Adipocyte (in vitro differentiated cells): Measurements from ENCODE around the gene IGF1R.
A peak's percentile ranks its signal among the peaks of the same experiment; 100 is the strongest.

Experiments used
- DNase-seq: peaks from one replicate; pipeline ENCODE4 v3.0.0-alpha.2; 2015; ENCODE audit warnings: low read depth
- H3K27me3 ChIP-seq: replicated peaks from 2 replicates; pipeline ENCODE4 v1.7.0; 2013; ENCODE audit warnings: mild to moderate bottlenecking, low read length, moderate library complexity; ENCODE audit not compliant: control insufficient read depth, insufficient read depth
- H3K36me3 ChIP-seq: 2 replicates; pipeline ENCODE4 v1.7.0; 2013; ENCODE audit warnings: low read length, mild to moderate bottlenecking, moderate library complexity; ENCODE audit not compliant: control insufficient read depth, insufficient read depth, severe bottlenecking
- H3K4me1 ChIP-seq: 2 replicates; pipeline ENCODE4 v1.7.0; 2013; ENCODE audit warnings: mild to moderate bottlenecking, low read length, moderate library complexity; ENCODE audit not compliant: control insufficient read depth, insufficient read depth
- H3K4me3 ChIP-seq: 2 replicates; pipeline ENCODE4 v1.7.0; 2013; ENCODE audit warnings: mild to moderate bottlenecking, low read length, moderate library complexity
- H3K9ac ChIP-seq: 2 replicates; pipeline ENCODE4 v1.7.0; 2013; ENCODE audit warnings: mild to moderate bottlenecking, low read length, moderate library complexity
- H3K9me3 ChIP-seq: 2 replicates; pipeline ENCODE4 v1.7.0; 2013; ENCODE audit warnings: mild to moderate bottlenecking, low read length, moderate library complexity; ENCODE audit not compliant: control insufficient read depth

The IGF1R gene

DNA sequence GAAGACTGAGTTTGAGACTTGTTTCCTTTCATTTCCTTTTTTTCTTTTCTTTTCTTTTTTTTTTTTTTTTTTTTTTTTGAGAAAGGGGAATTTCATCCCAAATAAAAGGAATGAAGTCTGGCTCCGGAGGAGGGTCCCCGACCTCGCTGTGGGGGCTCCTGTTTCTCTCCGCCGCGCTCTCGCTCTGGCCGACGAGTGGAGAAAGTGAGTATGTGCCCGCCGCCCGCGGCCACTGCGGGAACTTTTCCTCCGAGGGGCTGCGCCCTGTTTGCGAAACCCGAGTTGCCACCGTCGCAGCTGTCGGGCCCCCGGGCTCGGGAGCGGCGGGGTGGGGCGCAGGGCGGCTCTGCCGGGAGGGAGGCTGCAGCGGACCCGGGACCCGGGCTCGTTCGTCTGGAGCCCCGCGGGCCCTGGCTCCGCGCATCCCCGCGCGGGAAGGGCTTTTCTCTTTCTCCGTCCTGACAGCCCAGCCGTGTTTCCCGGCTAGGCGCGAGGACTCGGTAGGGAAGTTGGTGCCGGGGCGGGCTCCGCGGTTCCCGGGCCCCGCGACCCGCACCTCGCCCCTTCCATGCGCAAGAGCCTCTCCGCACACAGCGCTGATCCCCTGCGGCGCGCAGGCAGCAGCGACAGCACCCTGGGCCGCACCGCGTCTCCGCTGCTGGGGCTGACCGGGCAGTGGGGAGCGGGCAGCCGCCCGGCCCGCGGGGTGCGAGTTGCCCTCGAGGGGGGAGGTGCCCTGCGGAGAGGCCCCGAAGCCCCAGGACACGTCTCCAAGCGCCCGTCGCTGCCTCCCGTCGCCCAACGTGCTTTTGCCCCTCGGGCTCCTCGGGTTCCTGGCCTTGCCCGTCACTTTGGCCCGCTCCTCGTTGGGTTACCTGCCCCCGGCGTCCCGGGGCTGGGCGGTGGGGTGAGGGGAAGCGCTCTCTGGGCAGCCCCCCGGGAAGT, 1.4 kb downstream of the IGF1R start:
- H3K27me3 ChIP-seq = peaks cover under 1% of the 10 kb centered on the region
- H3K9ac ChIP-seq = peak overlapping the region; percentile 89
- DNase-seq = peak; percentile 79

DNA sequence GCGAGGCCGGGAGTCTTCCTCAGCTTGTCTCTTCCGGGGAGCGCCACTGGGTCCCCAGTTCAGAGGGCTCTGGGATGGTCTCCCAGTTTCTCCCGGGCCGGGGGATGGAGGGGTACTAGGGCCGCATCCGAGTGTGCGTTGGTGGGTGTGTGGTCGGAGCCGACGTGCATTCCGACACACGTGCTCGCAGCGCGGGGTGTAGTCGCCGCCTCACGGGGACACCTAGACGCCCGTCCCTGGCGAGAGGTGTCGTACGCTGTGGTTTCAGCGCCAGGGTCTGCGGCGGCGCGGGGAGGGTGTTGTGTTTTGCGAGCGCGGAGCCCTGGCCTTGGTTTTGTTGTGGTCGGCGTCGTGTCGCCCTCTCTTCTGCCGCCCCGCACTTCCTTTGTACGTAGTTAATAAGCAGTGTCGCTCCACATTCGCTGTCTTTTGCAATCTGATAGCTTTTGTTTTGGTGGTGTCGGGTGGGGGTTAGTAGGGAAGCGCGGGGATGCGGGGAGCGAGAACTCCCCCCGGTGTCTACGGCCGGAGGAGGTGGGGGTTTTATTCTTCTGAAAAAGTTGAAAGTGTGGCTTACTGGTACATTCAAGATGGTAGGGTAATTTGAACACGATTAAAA, 2.2 kb downstream of the IGF1R start:
- Histone ChIP-seq H3K36me3 (no peaks in the 10 kb centered on the region), H3K4me3 (peak overlapping the region; percentile 90), H3K9me3 (no peaks in the 10 kb centered on the region), H3K27me3 (no peaks in the 10 kb centered on the region), H3K4me1 (peaks cover 17% of the 10 kb centered on the region), H3K9ac (peak overlapping the region; percentile 89)
- DNase-seq = peak; percentile 65

More for the DNA sequence above, 1.4 kb downstream of the IGF1R start:
- Histone ChIP-seq H3K4me1 (peaks cover 17% of the 10 kb centered on the region), H3K9me3 (no peaks in the 10 kb centered on the region), H3K36me3 (no peaks in the 10 kb centered on the region), H3K4me3 (peak overlapping the region; percentile 90)

DNA sequence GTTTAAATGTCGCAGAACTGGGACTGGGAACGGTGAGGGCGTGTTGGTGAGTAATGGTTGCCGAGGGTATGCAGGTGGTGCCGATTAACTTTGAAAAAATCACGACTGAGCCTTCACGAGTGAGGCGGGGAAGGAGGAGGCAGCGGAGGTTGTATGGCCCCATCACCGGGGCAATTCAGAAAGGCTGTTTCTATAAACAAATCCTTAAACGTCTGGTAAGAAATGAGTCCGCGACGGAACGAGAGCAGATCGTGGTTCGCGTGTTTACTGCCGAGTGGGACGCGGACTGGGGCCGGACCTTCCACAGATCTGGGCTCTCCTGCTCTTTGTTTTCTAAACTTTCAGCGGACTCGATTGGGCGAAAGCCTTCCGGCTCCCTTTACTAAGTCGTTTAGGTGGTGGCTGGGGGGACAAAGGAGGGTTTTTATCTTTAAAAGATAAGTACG, 2.7 kb downstream of the IGF1R start:
- Histone ChIP-seq H3K4me1 (peaks cover 17% of the 10 kb centered on the region), H3K9ac (peak overlapping the region; percentile 89), H3K9me3 (no peaks in the 10 kb centered on the region), H3K36me3 (no peaks in the 10 kb centered on the region), H3K4me3 (peak overlapping the region; percentile 90), H3K27me3 (no peaks in the 10 kb centered on the region)
- peak; percentile 75 for DNase-seq

DNA sequence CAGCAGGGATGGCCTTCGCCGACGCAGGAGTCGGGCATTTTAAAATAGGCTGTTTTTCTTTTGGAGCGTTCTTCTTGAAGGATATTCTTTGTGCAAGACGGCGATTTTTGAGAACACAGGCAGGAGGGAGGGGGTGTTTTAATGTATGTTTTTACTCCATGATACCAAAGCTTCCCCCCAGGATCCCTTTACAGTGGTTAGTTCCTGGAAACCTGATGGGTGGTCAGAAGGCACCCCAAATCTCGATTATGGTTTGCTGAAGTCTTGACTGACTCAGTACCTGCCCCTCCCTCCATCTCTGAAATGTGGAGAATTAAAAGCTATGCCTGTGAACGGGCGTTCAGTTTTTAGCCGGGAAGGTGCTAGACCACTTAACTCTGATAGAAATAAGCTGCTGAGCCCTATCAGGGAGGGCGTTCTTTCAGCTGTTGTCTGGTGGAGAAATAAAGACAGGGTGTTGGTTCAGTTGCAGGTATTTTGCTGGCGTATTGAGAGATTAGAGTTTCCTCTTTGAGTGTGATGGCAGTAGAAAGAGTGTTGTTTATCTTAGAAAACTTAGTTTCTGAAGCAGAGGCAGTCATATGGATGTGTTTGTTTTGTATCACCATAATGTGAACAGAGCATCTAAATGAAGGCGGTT, 3.4 kb downstream of the IGF1R start:
- peak overlapping the region; percentile 89 for H3K9ac ChIP-seq
- DNase-seq = peak; percentile 66

GRCh38 chr15:98653686-98654085, 5.3 kb downstream of the IGF1R start:
- H3K9ac ChIP-seq = no peak overlapping the region
- peaks cover 17% of the 10 kb centered on the region for H3K4me1 ChIP-seq
- H3K9me3 ChIP-seq = no peaks in the 10 kb centered on the region
- no peak overlapping the region for H3K4me3 ChIP-seq
- H3K36me3 ChIP-seq = no peaks in the 10 kb centered on the region
- DNase-seq = peak; percentile 71
- no peaks in the 10 kb centered on the region for H3K27me3 ChIP-seq

More for the DNA sequence above, 3.4 kb downstream of the IGF1R start:
- Histone ChIP-seq H3K4me1 (peaks cover 17% of the 10 kb centered on the region), H3K36me3 (no peaks in the 10 kb centered on the region), H3K27me3 (no peaks in the 10 kb centered on the region), H3K4me3 (peak overlapping the region; percentile 90), H3K9me3 (no peaks in the 10 kb centered on the region)

DNA sequence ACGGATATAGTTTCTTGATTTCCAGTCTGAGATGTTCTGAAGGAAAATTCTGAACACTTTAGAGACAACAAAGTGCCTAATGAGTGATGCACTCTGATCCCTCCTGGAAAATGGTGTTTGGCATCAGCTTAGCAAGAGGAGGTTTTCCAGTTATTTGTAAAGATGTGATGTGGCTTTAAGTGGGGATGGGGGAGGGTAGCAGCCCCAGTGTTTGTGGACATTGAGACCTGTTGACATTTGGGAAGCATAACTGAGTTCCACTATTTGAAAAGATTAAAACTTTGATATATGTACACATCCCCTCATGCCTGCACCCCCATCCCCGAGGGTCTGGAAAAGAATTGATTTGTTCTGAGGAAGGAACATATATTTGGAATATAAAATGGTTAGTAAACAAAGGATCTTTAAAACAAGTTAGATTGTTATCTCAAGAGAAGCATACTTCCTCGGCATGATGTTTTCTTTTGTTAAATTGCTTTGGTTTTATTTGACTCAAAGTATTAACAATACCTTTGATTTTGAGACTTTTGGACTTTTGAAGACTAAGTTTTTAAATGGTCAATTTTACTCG, 6.5 kb downstream of the IGF1R start:
- Histone ChIP-seq H3K36me3 (no peaks in the 10 kb centered on the region), H3K4me3 (no peak overlapping the region), H3K9me3 (no peaks in the 10 kb centered on the region), H3K4me1 (peaks cover 22% of the 10 kb centered on the region), H3K27me3 (no peaks in the 10 kb centered on the region), H3K9ac (no peak overlapping the region)
- no peak for DNase-seq

DNA sequence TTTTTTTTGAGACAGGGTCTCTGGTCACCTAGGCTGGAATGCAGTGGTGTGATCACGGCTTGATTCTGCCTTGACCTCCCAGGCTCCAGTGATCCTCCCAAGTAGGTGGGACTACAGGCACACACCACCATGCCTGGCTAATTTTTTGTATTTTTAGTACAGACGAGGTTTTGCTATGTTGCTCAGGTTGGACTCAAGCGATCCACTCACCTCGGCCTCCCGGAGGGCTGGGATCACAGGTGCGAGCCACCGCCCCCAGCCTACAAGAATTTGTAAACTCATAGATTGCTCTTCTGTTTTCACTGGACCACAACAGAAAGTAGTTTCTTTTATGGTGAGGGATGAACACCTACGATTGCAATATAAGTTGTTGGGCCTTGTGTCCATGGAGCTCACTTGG, 7.4 kb downstream of the IGF1R start:
- H3K9ac ChIP-seq = no peak overlapping the region
- no peak overlapping the region for H3K4me3 ChIP-seq
- peaks cover 22% of the 10 kb centered on the region for H3K4me1 ChIP-seq
- no peaks in the 10 kb centered on the region for H3K9me3 ChIP-seq
- H3K27me3 ChIP-seq = no peaks in the 10 kb centered on the region
- no peak for DNase-seq
- no peaks in the 10 kb centered on the region for H3K36me3 ChIP-seq

DNA sequence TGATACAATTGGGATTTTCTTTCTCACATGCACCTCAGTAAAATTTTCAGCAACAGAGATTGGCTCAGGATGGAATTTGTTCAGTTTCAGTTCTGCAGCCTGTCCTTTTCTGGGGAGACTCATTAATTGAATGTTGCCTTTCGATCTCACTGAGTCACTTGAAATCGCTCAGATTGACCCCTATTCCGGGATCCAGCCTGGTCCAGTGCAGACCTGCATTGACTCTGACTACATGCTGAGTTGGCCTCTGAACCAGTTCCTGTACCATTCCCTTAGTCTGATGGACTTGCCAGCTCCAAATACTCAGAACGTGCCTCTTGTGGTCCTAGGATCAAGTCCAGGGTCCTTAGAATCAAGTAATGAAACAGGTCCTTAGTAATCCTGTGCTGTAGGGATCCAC, 9.4 kb downstream of the IGF1R start:
- DNase-seq = no peak
- no peaks in the 10 kb centered on the region for H3K27me3 ChIP-seq
- peaks cover 18% of the 10 kb centered on the region for H3K4me1 ChIP-seq
- no peaks in the 10 kb centered on the region for H3K9me3 ChIP-seq
- H3K36me3 ChIP-seq = no peaks in the 10 kb centered on the region
- H3K4me3 ChIP-seq = no peak overlapping the region
- no peak overlapping the region for H3K9ac ChIP-seq

DNA sequence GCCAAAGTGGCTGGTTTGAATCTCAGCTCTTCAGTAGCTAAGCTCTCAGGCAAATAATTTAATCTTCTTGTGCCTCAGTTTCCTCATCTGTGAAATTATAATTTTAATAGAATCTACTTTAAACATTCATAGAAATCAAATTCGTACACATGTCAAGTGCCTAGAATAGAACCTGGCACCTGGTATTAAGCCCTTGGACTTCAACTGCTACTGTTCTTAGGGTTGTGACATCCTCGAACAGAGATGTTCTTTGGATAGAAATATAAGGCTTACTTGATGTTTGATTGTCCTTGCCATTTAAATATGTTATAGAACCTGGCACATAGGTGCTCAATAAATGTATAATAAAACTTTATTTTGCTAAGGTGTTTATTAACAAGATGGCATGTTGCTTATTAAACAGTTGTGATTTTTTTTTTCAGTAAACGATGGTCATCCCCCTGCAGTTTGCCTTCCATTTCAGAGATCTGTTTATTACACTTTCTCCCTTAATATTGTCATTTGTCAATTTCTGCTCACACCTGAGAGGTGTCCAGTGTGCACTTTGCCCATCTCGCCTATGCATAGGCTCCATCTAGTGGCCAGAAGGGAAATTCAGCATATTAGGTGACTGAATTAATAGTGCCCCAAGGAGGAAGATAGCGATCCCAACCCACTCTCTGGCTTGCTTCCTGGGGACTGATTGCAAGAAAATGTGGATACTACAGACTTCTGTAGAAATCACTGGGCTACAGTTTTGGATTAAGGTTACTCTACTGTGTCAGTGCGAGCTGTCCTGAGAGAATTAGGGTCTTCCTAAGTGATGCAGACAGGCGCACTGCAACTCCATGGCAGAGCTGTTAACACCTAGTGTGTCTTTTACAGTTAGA, 10.7 kb downstream of the IGF1R start:
- Histone ChIP-seq H3K27me3 (no peaks in the 10 kb centered on the region), H3K9ac (no peak overlapping the region), H3K4me3 (no peak overlapping the region), H3K36me3 (no peaks in the 10 kb centered on the region), H3K4me1 (peaks cover 12% of the 10 kb centered on the region), H3K9me3 (no peaks in the 10 kb centered on the region)
- peak; percentile 78 for DNase-seq

DNA sequence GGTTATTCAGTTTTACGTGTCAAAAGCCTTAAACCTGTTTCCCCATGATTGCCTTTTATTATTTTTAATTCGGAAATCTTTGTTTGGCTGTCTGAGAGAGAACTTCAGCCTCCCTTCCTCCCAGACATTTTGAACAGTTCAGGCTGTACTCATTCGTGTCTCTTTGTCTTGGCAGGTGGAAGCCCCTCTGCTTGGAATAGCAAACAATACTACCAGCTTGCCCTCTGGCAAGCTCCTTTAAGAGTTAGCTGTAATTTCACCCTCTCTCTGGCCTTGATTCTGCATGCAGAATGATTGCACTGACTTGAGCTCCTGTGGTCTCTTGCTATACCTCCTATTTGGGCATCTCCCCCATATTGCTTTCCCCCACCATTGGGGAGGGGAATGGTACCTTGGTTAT, 11.7 kb downstream of the IGF1R start:
- DNase-seq = no peak

More for the DNA sequence above, 11.7 kb downstream of the IGF1R start:
- H3K36me3 ChIP-seq = no peaks in the 10 kb centered on the region
- H3K4me3 ChIP-seq = no peak overlapping the region
- peaks cover 12% of the 10 kb centered on the region for H3K4me1 ChIP-seq
- H3K9ac ChIP-seq = no peak overlapping the region
- H3K27me3 ChIP-seq = no peaks in the 10 kb centered on the region
- no peaks in the 10 kb centered on the region for H3K9me3 ChIP-seq
